ES-I3 (cell line): Measurements from ENCODE around the gene FFAR1.

Source experiments
- H3K36me3 ChIP-seq: 2 replicates; pipeline ENCODE4 v1.6.1; 2013; ENCODE audit warnings: mild to moderate bottlenecking, low read length, control low read depth, moderate library complexity; ENCODE audit not compliant: insufficient read depth
- H3K4me1 ChIP-seq: 2 replicates; pipeline ENCODE4 v1.6.1; 2013; ENCODE audit warnings: mild to moderate bottlenecking, control low read depth, low read length; ENCODE audit not compliant: insufficient read depth
- H3K9ac ChIP-seq: 2 replicates; pipeline ENCODE4 v1.6.1; 2013; ENCODE audit warnings: low read depth, mild to moderate bottlenecking, low read length, moderate library complexity
- H3K9me3 ChIP-seq: 2 replicates; pipeline ENCODE4 v1.6.1; 2013; ENCODE audit warnings: mild to moderate bottlenecking, low read length, moderate library complexity; ENCODE audit not compliant: control insufficient read depth, insufficient read depth

The FFAR1 gene

GRCh38 chr19:35341565-35342225 is 6.0 kb upstream of the FFAR1 start:
- peaks cover 3% of the 10 kb centered on the region; the same call in 1 of the 2 replicates for H3K4me1 ChIP-seq
- no peaks in the 10 kb centered on the region for H3K36me3 ChIP-seq
- no peaks in the 10 kb centered on the region for H3K9me3 ChIP-seq
- no peak overlapping the region for H3K9ac ChIP-seq

- no peaks in the 10 kb centered on the region for H3K36me3 ChIP-seq
- H3K4me1 ChIP-seq = peaks cover 3% of the 10 kb centered on the region; the same call in 1 of the 2 replicates
- H3K9me3 ChIP-seq = no peaks in the 10 kb centered on the region
- no peak overlapping the region for H3K9ac ChIP-seq
These were observed 5.3 kb upstream of the FFAR1 start for GRCh38 chr19:35342430-35342829.

- Histone ChIP-seq H3K9me3 (no peaks in the 10 kb centered on the region), H3K9ac (no peak overlapping the region), H3K36me3 (no peaks in the 10 kb centered on the region), H3K4me1 (peaks cover 3% of the 10 kb centered on the region; the same call in 1 of the 2 replicates)
These were observed 3.1 kb upstream of the FFAR1 start for GRCh38 chr19:35344511-35345031.

DNA sequence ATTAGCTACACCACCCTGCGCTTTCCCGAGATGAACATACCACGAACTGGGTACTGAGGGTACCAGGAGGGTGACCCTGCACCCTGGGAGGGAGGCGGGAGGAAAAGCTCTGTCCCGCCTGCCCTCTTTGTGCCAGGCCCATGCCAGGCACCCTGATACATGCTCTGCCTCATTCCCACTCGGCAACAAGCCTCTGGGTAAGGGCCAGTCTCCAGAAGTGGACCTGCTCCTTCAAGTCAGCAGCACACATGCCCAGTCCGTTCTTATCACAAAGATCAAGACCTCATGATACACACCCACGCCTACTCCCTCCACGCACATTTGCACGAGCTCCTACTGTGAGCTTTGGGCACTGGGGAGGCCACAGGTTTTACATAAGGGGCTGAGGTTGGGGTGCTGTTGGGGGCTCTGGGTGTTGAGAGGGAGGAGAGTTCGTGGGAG is 2.0 kb upstream of the FFAR1 start:
- H3K9ac ChIP-seq = no peak overlapping the region
- H3K4me1 ChIP-seq = peaks cover 3% of the 10 kb centered on the region; the same call in 1 of the 2 replicates
- no peaks in the 10 kb centered on the region for H3K9me3 ChIP-seq
- H3K36me3 ChIP-seq = no peaks in the 10 kb centered on the region

- peaks cover 3% of the 10 kb centered on the region; the same call in 1 of the 2 replicates for H3K4me1 ChIP-seq
- no peaks in the 10 kb centered on the region for H3K9me3 ChIP-seq
- H3K36me3 ChIP-seq = no peaks in the 10 kb centered on the region
- no peak overlapping the region for H3K9ac ChIP-seq
These were observed 1.3 kb upstream of the FFAR1 start for GRCh38 chr19:35346193-35347052.

GRCh38 chr19:35347930-35348298 is 212 bp downstream of the FFAR1 start:
- Histone ChIP-seq H3K9ac (no peak overlapping the region), H3K9me3 (no peaks in the 10 kb centered on the region), H3K4me1 (no peaks in the 10 kb centered on the region), H3K36me3 (no peaks in the 10 kb centered on the region)

- Histone ChIP-seq H3K36me3 (no peaks in the 10 kb centered on the region), H3K4me1 (no peaks in the 10 kb centered on the region), H3K9ac (no peak overlapping the region), H3K9me3 (no peaks in the 10 kb centered on the region)
These were observed 1.4 kb downstream of the FFAR1 start for GRCh38 chr19:35348911-35349611.

DNA sequence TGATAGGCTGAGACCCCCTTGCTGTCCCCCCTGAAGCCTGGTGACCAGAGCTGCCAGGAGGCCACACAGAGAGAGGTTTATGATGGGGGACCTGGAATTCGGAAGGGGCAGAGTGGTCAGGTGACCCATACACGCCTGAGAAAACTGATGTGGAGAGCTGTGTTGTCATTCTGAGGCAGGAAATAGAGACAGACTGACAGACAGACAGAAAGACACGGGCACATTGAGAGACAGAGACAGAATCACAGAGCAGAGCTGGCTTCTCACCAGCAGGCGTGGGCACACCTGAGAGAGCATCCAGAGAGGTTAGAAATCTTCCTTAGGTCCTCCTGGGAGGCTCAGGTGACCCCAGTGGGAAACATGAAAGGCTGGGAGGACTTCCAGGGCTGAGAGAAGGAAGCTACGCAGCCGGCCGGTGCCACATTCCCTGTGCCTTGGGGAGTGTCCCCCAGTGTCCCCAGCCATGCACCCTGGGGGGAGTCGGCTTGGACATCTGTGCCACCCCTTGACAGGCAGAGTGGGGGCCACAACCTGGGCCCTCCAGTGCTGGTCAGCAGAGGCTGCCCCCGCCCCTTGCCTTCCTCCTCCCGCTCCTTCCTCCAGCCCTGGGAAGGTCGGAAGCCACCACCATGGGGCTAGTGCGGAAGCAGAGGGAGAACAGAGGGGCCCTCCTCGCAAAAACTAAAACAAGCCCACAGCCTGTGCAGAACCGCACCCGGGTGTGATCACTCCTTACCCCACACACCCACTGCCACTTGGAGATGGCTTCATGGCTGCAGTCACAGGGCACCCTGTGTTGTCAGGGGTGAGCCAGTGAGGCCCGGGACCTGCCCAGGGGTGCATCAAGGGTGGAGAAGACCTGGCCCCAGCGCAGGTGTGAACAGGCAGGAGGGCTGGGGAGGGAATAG is 2.2 kb downstream of the FFAR1 start:
- H3K9me3 ChIP-seq = no peaks in the 10 kb centered on the region
- H3K4me1 ChIP-seq = no peaks in the 10 kb centered on the region
- no peak overlapping the region for H3K9ac ChIP-seq
- H3K36me3 ChIP-seq = no peaks in the 10 kb centered on the region

DNA sequence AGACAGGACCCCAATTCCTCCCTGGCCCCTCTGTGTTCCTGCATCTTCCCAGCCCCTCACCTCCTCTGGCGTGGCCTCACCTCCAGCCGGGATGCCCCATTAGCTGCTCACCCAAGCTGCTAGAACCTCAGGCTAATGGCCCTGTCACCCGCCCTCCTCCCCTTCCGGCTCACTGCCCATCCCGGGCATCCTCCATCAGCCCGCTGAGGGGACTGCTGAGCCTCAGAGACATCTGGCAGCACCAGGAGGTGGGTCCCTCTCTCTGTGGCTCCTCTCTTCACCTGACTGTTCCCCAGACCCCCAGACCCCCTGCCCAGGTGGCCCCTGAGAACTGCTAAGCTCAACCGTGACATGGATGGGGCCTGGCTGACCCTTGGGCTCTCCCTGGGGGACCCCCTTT is 2.9 kb downstream of the FFAR1 start:
- Histone ChIP-seq H3K4me1 (no peaks in the 10 kb centered on the region), H3K9me3 (no peaks in the 10 kb centered on the region), H3K9ac (no peak overlapping the region), H3K36me3 (no peaks in the 10 kb centered on the region)

- Histone ChIP-seq H3K4me1 (no peaks in the 10 kb centered on the region), H3K9ac (no peak overlapping the region), H3K36me3 (no peaks in the 10 kb centered on the region), H3K9me3 (no peaks in the 10 kb centered on the region)
These were observed 3.9 kb downstream of the FFAR1 start for GRCh38 chr19:35351411-35352176.

GRCh38 chr19:35352177-35352447 is 4.4 kb downstream of the FFAR1 start:
- Histone ChIP-seq H3K9me3 (no peaks in the 10 kb centered on the region), H3K9ac (no peak overlapping the region)

GRCh38 chr19:35352448-35353304 is 5.0 kb downstream of the FFAR1 start:
- Histone ChIP-seq H3K4me1 (no peaks in the 10 kb centered on the region; the same call in 1 of the 2 replicates), H3K36me3 (no peaks in the 10 kb centered on the region)

More at GRCh38 chr19:35352177-35352447, 4.4 kb downstream of the FFAR1 start:
- no peaks in the 10 kb centered on the region for H3K4me1 ChIP-seq
- H3K36me3 ChIP-seq = no peaks in the 10 kb centered on the region

More at GRCh38 chr19:35352448-35353304, 5.0 kb downstream of the FFAR1 start:
- Histone ChIP-seq H3K9ac (no peak overlapping the region), H3K9me3 (no peaks in the 10 kb centered on the region)
